ENCODE measurements around the gene C1orf21.

GRCh38 chr1:184405801-184406142 lies 18.9 kb downstream of the C1orf21 start:
- no peak for TF ChIP-seq CTCF (IDR thresholded peaks at IDR 0.05)
- no peak for TF ChIP-seq POLR2A (IDR thresholded peaks at IDR 0.05)

All from thyroid gland (tissue), 4 donors.